ENCODE data around the gene NXPH1.
"Not testable (repeated sequence)": the region's sequence is repeated elsewhere in the genome, so short reads cannot be mapped to it uniquely, and the experiment has no call there.

NXPH1 gene

DNA sequence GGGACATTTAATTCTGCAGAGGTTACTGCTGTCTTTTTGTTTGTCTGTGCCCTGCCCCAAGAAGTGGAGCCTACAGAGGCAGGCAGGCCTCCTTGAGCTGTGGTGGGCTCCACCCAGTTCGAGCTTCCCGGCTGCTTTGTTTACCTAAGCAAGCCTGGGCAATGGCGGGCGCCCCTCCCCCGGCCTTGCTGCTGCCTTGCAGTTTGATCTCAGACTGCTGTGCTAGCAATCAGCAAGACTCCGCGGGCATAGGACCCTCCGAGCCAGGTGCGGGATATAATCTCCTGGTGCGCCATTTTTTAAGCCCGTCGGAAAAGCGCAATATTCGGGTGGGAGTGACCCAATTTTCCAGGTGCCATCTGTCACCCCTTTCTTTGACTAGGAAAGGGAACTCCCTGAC, 298.3 kb downstream of the NXPH1 start:
- FAIRE-seq = not testable (repeated sequence)

DNA sequence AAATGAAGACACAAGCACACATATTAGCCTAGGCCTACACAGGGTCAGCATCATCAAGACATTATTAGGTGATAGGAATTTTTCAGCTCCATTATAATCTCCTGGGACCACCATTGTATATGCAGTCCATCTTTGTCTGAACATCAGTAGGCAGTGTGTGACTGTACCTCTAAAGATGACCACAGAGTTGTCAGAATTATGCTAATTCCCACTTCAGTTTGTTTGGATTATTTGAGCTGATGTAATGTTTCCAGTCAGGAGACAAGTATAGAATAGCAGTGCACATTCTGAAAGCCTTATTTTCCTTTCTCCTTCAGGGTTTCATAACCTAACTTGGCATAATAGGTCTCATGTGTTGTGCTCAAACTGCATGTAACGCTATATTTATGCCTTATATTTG, 306.4 kb downstream of the NXPH1 start:
- no peak for FAIRE-seq

DNA sequence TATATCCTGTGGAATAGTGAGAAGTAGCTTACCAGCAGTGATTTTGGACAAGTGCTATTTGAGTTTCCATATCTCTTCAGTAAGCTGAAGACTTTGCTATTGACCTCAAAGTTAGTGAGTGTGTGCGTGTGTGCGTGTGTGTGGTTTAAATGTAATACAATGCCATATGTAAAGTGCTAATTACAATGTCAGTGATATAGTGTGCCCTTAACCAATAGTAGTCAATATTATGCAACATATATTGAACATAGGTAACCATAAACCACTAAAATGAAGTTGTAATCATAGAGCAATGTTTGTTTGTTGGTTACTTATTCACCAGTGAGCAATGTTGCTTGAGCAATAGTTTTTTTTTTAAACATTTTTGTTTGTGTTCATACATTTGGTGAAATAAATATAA, 309.4 kb downstream of the NXPH1 start:
- no peak for FAIRE-seq

DNA sequence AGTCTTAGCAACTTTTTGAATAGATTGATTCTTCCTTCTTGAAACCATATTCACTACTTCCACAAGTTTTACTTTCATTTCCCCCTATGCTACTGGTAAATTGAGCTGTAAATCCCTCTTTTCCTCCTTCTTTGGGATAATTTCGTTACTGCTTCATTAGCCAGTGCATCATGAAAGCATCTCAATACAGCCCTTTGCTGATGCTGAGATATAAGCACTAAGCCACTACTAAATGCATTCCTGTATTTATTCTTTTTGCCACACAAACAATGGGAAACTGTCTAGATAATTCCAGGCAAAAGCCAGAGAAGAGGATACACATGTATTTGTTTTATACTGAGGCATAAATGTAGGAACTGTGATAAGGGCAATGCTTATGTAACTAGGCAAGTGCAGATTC, 313.9 kb downstream of the NXPH1 start:
- FAIRE-seq = no peak

DNA sequence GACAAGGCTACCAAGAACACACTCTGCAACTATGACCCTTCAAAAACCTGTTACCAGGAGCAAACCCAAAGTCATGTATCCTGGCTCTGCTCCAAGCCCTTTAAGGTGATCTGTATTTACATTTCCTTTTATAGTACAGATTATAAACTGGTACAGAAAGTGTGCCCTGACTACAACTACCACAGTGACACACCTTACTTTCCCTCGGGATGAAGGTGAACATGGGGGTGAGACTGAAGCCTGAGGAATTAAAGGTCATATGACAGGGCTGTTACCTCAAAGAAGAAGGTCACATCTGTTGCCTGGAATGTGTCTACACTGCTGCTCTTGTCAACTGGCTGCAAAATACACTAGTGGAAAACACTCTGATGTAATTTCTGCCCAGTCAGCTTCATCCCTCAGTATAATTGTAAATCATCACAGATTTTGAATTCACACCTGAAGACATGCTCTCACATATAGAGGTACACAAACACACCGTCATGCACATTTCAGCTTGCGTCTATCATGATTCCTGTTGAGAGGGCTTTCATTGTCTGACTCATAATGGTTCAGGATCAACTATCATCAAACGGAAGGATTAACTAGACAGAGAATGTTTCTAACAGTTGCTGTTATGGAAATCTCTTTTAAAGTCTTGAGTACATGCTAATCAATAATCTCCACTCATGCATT, 318.3 kb downstream of the NXPH1 start:
- FAIRE-seq = no peak

DNA sequence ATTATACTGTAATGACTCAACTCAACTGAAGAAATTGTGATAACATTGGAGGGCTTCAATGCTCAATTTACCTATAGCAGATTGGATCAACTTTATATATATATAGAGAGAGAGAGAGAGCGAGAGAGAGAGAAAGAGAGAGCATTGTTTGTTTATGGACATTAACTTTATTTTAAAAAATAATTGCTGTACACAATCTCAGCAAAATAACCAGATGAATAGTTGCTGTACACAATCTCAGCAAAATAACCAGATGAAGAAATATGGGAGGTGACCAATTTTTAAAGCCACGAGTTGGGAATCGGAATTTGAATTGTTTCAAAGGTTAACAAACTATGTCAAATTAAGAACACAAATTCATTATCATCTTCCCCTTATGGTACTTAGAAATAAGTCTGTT, 319.9 kb downstream of the NXPH1 start:
- no peak for FAIRE-seq

DNA sequence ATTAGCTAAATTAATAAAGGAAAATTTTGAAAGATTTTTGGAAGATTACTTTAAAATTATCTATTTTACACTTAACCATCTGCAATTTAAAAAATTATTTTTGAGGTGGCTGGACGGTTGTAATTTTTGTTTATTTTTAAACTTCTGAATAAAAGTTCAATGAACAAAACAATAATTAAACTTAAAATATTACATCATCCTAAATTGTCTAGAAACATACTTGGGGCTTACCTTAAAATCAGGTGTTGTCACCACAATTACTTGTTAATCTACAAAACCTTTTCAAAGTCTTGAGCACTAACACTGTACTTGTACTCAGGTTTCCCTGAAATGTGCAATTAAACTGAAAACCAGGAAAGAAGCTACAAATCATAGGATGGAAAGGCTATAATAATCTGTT, 328.3 kb downstream of the NXPH1 start:
- no peak for FAIRE-seq

DNA sequence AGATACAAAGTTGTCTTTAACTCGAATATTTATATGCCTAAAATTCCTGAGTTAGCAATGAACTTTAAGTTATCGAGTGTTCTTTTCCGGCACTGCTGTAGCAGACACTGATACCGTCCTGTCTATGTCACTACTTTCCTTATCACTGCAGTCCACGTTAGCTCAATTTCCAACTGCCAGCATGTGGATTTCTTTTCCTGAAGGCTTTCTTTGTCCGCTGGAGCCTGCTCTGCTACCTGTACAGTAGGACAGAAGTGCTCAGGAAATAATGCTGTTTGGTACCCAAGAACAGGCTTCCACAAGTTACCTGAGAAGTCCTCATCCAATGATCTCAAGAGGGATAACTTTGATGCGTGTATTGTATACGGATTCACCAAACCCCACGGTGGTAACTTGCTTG, 329.4 kb downstream of the NXPH1 start:
- FAIRE-seq = no peak

DNA sequence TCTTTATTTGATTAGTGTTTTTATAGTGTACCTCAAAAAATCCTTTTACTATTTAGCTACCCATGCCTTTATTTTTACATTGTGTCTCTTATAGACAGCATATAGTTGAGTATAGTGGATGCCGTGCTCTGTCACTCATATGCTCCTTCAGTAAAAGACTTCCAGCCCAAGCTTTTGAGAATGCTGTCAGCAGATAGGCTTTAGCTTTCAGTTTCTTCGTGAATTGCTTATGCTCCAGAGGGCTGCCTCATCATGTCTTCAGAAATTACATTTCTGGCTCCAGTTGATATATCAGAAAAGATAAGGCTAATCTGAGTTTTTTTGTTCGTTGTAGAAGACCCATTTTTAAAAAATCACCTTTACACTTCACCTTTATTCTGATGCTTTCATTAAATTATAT, 332.0 kb downstream of the NXPH1 start:
- FAIRE-seq = no peak

DNA sequence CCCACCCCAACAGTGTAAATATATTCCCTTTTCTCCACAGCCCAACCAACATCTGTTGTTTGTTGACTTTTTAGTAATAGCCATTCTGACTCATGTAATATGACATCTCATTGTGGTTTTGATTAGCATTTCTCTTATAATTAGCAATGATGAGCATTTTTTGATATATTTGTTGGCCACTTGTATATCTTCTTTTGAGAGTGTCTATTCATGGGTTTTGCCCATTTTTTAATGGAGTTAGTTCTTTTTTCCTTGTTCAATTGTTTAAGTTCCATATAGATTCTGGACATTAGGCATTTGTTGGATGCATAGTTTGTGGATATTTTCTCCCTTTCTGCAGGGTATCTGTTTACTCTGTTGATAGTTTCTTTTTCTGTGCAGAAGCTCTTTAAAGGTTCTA, 340.1 kb downstream of the NXPH1 start:
- FAIRE-seq = no peak

DNA sequence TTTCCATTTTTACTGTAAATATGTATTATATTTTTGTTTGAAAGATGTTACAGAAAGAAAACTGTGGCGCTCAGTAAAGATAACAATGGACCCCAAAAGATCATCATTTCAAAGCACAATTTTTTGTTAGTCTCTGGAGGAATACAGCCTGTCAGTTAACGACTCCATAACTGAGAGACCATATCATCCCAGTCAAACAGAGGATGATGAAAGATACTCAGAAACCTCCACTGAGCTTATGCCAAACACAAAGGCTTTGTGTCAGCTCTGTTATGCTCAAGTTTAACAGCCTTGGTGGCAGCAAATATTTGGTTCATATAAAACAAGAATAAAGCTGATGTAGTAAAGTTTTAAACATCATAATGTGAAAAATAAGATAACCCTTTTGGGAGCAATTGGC, 345.1 kb downstream of the NXPH1 start:
- FAIRE-seq = no peak

DNA sequence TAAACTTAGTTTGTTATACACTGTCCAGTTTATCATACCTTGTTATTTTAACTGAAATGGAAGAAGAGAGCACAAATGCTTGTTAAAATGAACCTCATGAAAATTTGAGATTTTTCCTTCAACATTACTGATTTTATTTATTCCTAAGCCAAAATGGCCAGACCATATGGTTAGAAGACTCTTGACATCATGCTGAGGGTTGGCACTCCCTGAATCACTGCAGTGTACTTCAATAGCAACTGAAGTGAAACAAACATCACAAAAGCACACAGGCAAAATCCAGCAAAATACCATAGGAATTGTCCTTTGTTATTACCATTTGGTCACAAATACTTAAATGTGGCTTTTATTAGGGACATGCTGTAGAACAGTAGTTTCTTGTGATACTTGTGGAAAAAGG, 347.8 kb downstream of the NXPH1 start:
- FAIRE-seq = no peak

DNA sequence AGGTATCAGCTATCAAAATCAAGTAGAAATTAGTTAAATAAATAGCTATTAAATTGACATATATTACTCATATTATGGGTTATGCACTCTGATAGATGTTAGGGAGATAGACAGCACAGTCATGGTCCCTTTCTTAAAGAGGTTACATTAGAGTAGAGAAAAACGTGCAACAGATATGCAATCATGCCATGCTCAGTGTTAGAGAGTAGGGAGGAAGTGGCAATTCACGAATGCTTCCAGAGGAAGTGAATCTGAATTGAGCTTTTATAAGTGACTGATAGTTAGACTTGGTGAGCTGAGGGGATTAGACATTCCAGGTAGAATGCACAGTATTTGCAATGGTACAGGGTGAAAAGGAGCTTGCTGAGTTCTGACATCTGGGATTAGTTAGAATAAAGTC, 349.8 kb downstream of the NXPH1 start:
- FAIRE-seq = no peak

DNA sequence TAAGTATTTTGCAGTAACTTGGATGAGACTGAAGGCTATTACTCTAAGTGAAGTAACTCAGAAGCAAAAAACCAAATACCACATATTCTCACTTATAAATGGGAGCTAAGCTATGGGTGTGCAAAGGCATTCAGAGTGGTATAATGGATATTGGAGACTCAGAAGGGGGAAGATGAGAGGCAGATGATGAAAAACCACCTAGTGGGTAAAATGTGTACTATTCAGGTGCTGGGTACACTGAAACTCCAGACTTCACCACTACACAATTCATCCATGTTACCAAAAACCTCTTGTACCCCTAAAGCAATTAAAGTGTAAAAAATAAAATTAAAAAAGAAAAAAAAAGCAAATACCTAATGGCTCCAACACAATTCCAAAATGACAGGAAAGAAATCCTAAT, 351.7 kb downstream of the NXPH1 start:
- FAIRE-seq = no peak

DNA sequence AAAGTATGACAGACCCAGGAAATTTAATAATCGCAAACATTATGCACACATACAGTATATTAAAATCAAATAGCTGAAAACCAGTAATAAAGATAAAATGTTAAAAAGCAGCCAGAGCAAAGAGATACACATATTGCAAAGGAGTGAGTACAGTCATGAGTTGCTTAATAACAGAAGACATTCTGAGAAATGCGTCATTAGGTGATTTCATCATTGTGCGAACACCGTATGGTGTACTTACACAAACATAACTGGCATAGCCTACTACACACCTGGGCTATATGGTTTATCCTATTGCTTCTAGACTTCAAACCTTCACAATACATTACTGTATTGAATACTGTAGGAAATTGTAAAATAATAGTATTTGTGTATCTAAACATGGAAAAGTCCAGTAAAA, 367.6 kb downstream of the NXPH1 start:
- FAIRE-seq = no peak

Data from A204.1 (cell line).